ENCODE measurements around the gene PEPD. TPM values are rescaled to one million over a fixed set of nuclear protein-coding genes. Genes with fewer than 3 reads are reported as not detected.

PEPD gene
- total and polyA plus RNA-seq, 10 of the 15 experiments (the other 5 are each of a cell fraction or from before 2014, with no cell fraction given): 1.4 to 52.0 (median 20.2) TPM

DNA sequence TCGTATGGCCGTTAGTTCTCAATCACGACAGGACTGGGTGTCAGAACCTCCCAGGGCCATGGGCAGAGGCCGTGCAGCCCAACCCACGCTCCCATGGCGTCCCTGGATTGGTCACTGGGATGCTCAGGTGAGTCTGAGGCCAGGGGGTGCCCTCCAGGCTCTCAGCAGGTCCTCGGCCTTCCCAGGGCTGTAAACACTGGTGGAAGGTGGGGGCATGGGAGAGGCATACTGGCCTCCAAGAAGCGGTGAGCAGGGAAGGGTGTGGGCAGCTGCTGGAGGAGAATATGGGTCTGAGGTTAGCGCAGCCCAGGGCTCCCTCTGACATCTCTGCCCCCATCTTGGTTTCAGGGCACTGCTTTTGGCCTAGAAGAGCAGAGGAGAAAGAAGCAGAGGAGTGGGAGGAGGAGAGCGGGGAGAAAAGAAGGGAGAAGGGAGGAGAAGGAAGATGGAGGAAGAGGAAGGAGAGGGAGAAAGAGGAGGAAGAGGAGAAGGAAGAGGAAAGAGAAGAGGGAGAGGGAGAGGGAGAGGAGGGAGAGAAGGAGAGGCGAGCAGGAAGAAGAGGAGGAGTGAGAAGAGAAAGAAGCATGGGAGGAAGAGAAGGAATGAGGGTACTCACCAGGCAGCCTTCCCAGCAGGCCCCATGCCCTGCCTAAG, 85.8 kb downstream of the PEPD start (continued):
- TF ChIP-seq, protein P1, sequence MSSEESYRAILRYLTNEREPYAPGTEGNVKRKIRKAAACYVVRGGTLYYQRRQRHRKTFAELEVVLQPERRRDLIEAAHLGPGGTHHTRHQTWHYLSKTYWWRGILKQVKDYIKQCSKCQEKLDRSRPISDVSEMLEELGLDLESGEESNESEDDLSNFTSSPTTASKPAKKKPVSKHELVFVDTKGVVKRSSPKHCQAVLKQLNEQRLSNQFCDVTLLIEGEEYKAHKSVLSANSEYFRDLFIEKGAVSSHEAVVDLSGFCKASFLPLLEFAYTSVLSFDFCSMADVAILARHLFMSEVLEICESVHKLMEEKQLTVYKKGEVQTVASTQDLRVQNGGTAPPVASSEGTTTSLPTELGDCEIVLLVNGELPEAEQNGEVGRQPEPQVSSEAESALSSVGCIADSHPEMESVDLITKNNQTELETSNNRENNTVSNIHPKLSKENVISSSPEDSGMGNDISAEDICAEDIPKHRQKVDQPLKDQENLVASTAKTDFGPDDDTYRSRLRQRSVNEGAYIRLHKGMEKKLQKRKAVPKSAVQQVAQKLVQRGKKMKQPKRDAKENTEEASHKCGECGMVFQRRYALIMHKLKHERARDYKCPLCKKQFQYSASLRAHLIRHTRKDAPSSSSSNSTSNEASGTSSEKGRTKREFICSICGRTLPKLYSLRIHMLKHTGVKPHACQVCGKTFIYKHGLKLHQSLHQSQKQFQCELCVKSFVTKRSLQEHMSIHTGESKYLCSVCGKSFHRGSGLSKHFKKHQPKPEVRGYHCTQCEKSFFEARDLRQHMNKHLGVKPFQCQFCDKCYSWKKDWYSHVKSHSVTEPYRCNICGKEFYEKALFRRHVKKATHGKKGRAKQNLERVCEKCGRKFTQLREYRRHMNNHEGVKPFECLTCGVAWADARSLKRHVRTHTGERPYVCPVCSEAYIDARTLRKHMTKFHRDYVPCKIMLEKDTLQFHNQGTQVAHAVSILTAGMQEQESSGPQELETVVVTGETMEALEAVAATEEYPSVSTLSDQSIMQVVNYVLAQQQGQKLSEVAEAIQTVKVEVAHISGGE (CRISPR knock-in tag; IDR thresholded peaks at IDR 0.05): no peak
- TF ChIP-seq ETV6 (conservative IDR thresholded peaks at IDR 0.05 in 1 of 2, IDR thresholded peaks at IDR 0.05 in 1 of 2; ENCODE audit: borderline replicate concordance in 1 of 2, low read depth in 1 of 2) (no peak), HDGF (IDR thresholded peaks at IDR 0.05) (no peak), TAF1 (IDR thresholded peaks at IDR 0.05; ENCODE audit: borderline replicate concordance, low read depth, low read length) (no peak)

DNA sequence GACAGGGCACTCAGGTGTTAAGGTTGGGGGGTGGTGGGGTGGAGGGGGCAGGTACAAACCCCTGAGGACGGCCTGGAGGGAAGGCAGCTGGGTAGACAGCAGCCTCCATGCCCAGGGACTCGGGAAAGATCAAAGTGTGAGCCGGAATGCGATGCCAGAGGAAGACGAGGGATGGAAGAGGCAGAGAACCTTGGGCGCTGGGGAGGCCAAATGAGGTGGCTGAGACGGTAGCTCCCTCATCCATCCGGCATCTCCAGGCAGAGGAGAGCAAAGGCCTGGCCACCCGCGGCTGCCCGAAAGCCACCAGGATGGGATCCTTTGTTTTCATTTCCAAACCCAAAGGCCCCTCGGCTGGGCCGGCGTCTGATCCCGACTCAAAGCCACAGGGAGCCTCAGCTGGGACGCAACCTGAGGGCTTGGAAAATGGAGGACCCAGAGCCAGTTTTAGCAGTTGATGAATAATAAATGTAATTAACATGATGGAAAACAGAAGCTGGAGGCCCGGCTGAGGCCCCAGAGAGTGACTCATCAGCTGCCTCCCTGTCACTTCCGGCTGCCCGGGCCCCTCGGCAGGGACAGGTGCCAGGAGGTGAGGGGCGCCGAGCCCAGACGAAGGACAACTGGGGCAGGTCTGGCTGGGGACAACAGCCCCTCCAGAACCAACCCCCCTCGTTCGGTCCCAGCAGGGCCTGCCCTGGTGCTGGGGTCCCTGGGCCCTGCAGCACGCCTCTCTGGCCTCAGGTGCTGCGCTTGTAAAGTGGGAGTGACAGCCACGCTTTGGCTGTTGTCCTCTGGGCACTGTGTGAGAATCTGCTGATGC, 86.5 kb downstream of the PEPD start:
- FAIRE-seq: no peak
- CTCF ChIA-PET: interaction anchor here (1.2 kb wide), 1 partner anchor 336 kb away, joined by 3 read pairs; no protein-coding TSS in a partner anchor
- Histone ChIP-seq H2AFZ (ENCODE audit: control insufficient read depth, low read depth, low read length) (no peak overlapping the region), H3K9ac (ENCODE audit: control insufficient read depth, insufficient read depth, low read length) (no peak overlapping the region), H3K27ac (ENCODE audit: control insufficient read depth, insufficient read depth) (no peak overlapping the region), H3K4me3 (no peak overlapping the region), H3K27me3 (replicated peaks in 1 of 2; ENCODE audit: control insufficient read depth in 2 of 2, insufficient read depth in 2 of 2, low read length in 1 of 2) (no peaks in the 10 kb centered on the region), H3K36me3 (ENCODE audit: control insufficient read depth in 2 of 2, insufficient read depth in 2 of 2, low read length in 1 of 2) (no peaks in the 10 kb centered on the region), H3K79me2 (ENCODE audit: control insufficient read depth, insufficient read depth, low read length) (no peaks in the 10 kb centered on the region), H3K4me2 (ENCODE audit: control insufficient read depth, insufficient read depth) (no peak overlapping the region), H4K20me1 (ENCODE audit: control insufficient read depth, insufficient read depth) (no peaks in the 10 kb centered on the region), H3K9me3 (replicated peaks; ENCODE audit: control insufficient read depth, insufficient read depth, low read length) (no peaks in the 10 kb centered on the region), H3K4me1 (ENCODE audit: control insufficient read depth, insufficient read depth, low read length) (no peaks in the 10 kb centered on the region)
- ATAC-seq: no peak
- WGBS (ENCODE audit: insufficient coverage, insufficient replicate concordance, low lambda C conversion rate, missing lambda C conversion rate): 62% methylated on average over 26 of the region's 28 CpGs
- no TSS peak for BruUV-seq (replicated peaks)
- in situ Hi-C loops (cut with MboI) (no loop called here), intact Hi-C loops (cut with micrococcal nuclease; ENCODE audit: unreplicated experiment) (no loop called here)
- RAD21 ChIA-PET (ENCODE audit: unreplicated experiment): no interaction called here
- SMC1A ChIA-PET (ENCODE audit: uncharacterized antibody, unreplicated experiment): no interaction called here
- no peak for DNase-seq (ENCODE audit: low read depth, low spot score)
- POLR2A ChIA-PET: no interaction called here
- TF ChIP-seq, protein P2, sequence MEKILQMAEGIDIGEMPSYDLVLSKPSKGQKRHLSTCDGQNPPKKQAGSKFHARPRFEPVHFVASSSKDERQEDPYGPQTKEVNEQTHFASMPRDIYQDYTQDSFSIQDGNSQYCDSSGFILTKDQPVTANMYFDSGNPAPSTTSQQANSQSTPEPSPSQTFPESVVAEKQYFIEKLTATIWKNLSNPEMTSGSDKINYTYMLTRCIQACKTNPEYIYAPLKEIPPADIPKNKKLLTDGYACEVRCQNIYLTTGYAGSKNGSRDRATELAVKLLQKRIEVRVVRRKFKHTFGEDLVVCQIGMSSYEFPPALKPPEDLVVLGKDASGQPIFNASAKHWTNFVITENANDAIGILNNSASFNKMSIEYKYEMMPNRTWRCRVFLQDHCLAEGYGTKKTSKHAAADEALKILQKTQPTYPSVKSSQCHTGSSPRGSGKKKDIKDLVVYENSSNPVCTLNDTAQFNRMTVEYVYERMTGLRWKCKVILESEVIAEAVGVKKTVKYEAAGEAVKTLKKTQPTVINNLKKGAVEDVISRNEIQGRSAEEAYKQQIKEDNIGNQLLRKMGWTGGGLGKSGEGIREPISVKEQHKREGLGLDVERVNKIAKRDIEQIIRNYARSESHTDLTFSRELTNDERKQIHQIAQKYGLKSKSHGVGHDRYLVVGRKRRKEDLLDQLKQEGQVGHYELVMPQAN (conservative IDR thresholded peaks at IDR 0.05): no peak
- TF ChIP-seq NFIC (IDR thresholded peaks at IDR 0.05; ENCODE audit: low read depth, low read length): no peak
- no peak for TF ChIP-seq MYB (IDR thresholded peaks at IDR 0.05; ENCODE audit: borderline replicate concordance, low read depth, low read length)
- TF ChIP-seq IKZF1 (conservative IDR thresholded peaks at IDR 0.05): no peak
- TF ChIP-seq, protein P3, sequence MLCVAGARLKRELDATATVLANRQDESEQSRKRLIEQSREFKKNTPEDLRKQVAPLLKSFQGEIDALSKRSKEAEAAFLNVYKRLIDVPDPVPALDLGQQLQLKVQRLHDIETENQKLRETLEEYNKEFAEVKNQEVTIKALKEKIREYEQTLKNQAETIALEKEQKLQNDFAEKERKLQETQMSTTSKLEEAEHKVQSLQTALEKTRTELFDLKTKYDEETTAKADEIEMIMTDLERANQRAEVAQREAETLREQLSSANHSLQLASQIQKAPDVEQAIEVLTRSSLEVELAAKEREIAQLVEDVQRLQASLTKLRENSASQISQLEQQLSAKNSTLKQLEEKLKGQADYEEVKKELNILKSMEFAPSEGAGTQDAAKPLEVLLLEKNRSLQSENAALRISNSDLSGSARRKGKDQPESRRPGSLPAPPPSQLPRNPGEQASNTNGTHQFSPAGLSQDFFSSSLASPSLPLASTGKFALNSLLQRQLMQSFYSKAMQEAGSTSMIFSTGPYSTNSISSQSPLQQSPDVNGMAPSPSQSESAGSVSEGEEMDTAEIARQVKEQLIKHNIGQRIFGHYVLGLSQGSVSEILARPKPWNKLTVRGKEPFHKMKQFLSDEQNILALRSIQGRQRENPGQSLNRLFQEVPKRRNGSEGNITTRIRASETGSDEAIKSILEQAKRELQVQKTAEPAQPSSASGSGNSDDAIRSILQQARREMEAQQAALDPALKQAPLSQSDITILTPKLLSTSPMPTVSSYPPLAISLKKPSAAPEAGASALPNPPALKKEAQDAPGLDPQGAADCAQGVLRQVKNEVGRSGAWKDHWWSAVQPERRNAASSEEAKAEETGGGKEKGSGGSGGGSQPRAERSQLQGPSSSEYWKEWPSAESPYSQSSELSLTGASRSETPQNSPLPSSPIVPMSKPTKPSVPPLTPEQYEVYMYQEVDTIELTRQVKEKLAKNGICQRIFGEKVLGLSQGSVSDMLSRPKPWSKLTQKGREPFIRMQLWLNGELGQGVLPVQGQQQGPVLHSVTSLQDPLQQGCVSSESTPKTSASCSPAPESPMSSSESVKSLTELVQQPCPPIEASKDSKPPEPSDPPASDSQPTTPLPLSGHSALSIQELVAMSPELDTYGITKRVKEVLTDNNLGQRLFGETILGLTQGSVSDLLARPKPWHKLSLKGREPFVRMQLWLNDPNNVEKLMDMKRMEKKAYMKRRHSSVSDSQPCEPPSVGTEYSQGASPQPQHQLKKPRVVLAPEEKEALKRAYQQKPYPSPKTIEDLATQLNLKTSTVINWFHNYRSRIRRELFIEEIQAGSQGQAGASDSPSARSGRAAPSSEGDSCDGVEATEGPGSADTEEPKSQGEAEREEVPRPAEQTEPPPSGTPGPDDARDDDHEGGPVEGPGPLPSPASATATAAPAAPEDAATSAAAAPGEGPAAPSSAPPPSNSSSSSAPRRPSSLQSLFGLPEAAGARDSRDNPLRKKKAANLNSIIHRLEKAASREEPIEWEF (IDR thresholded peaks at IDR 0.05; ENCODE audit: insufficient replicate concordance, low read depth, low read length): no peak
